NT2/D1 (cell line): Measurements from ENCODE around the gene PGM2.
A peak's percentile ranks its signal among the peaks of the same experiment; 100 is the strongest.

Experiments
- SUZ12 ChIP-seq: IDR thresholded peaks from 2 replicates; pipeline ENCODE4 v1.6.1; 2011; ENCODE audit not compliant: insufficient read length, insufficient read depth; ENCODE audit errors: extremely low read depth
- YY1 ChIP-seq: IDR thresholded peaks from 2 replicates; pipeline ENCODE4 v1.6.1; 2011; ENCODE audit not compliant: insufficient read length, insufficient read depth
- ZNF274 ChIP-seq: IDR thresholded peaks from 2 replicates; pipeline ENCODE4 v1.6.1; 2011; ENCODE audit warnings: mild to moderate bottlenecking, low read depth, low read length

DNA sequence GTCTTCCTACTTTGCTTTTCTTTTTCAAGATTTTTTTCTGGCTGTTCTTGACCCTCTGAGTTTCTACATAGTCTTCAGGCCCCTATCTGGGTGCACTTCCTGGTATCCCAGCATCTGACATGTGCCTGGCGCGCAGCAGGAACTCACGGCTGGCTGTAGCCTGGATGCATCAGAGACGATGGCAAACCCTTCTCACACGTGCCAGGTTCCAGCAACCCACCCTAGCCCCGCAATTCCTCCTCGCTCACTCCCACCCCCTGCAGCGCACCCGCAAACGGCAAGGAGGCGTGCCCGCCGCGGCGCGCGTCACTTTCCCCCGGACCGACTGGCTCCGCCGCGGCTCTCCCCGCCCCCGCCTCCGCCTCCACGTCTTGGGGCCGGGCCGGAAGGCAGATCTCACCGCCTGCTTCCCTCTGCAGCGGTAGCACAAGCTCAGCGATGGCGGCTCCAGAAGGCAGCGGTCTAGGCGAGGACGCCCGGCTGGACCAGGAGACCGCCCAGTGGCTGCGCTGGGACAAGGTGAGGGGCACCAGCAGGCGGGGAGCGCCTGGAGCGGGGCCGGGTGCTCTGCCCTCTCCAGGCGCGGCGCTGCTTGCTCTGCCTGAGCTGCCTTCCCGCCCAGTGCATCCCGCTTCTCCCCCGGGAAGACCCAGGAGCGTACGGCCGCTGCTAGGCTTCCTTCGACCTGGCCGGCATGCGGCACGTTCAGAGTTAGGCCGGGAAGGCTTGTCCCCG, at the start of gene PGM2:
- TF ChIP-seq SUZ12 (no peak), YY1 (peak; percentile 36), ZNF274 (no peak)
